H1 (cell line): ENCODE results near the gene PARS2. TPM values are rescaled to one million over a fixed set of nuclear protein-coding genes. Genes with fewer than 3 reads are reported as not detected.

Experiments used
- CTCF ChIA-PET: fragments of 300-600 bp; sonication (Branson Sonifier 250); formaldehyde crosslinking; loops from one replicate; lab custom pipeline; 2021; ENCODE audit not compliant: partially characterized antibody; lab: Charles Lee
- POLR2A ChIA-PET: fragments of 300-600 bp; sonication (Branson Sonifier 250); formaldehyde crosslinking; loops from one replicate; lab custom pipeline; 2021; ENCODE audit warnings: inconsistent platforms; ENCODE audit not compliant: partially characterized antibody; lab: Charles Lee
- DNase-seq, 2 experiments: peaks; one replicate each; pipeline versions ENCODE4 v3.0.0 to v3.0.0-alpha.2; 2010 to 2022; ENCODE audit warnings: low spot score in 2 of 2, low read depth in 1 of 2, mixed read lengths in 1 of 2
- FAIRE-seq: peaks from 2 replicates; lab custom pipeline; 2011; peaks lifted over from hg19 to GRCh38; lab: Jason Lieb, UNC
- H2AFZ ChIP-seq: 2 replicates; pipeline ENCODE4 v1.8.1; 2012; ENCODE audit warnings: low read length, inconsistent platforms
- H2AK5ac ChIP-seq: 2 replicates; pipeline ENCODE4 v1.6.1; 2013; ENCODE audit warnings: low read depth, low read length
- H2BK120ac ChIP-seq: replicated peaks from 2 replicates; pipeline ENCODE3; 2013; ENCODE audit warnings: low read depth, low read length, inconsistent platforms
- H2BK12ac ChIP-seq: 2 replicates; pipeline ENCODE4 v1.6.1; 2013; ENCODE audit warnings: low read depth, low read length
- H2BK15ac ChIP-seq: 2 replicates; pipeline ENCODE4 v1.6.1; 2013; ENCODE audit warnings: low read length
- H2BK20ac ChIP-seq: 2 replicates; pipeline ENCODE4 v1.6.1; 2013; ENCODE audit warnings: low read length
- H2BK5ac ChIP-seq: 2 replicates; pipeline ENCODE4 v1.6.1; 2013; ENCODE audit warnings: low read depth, low read length
- H3K14ac ChIP-seq: 2 replicates; pipeline ENCODE4 v1.6.1; 2013; ENCODE audit warnings: inconsistent platforms; ENCODE audit not compliant: insufficient read length
- H3K18ac ChIP-seq: 2 replicates; pipeline ENCODE4 v1.6.1; 2013; ENCODE audit warnings: low read length; ENCODE audit errors: extremely low read depth
- H3K23ac ChIP-seq: 2 replicates; pipeline ENCODE4 v1.6.1; 2013; ENCODE audit warnings: inconsistent platforms; ENCODE audit not compliant: insufficient read length
- H3K23me2 ChIP-seq: 2 replicates; pipeline ENCODE4 v1.6.1; 2013; ENCODE audit warnings: low read depth, low read length
- H3K27ac ChIP-seq: 2 replicates; pipeline ENCODE4 v1.6.1; 2011; ENCODE audit warnings: low read depth, low read length, inconsistent platforms
- H3K27me3 ChIP-seq, 4 experiments: replicated peaks in 1 of 4; 1 replicate in 1 of 4; 2 replicates in 3 of 4; pipeline versions ENCODE4 v1.6.1 to v1.8.1; 2011 to 2013; ENCODE audit warnings: low read length in 3 of 4, mild to moderate bottlenecking in 3 of 4, inconsistent platforms in 2 of 4, mixed read lengths in 2 of 4, moderate library complexity in 1 of 4; ENCODE audit not compliant: control insufficient read depth in 3 of 4, insufficient read depth in 3 of 4; ENCODE audit errors: extremely low read depth in 1 of 4
- H3K36me3 ChIP-seq, 4 experiments: 2 replicates each; pipeline versions ENCODE4 v1.6.1 to v1.8.1; 2011 to 2013; ENCODE audit warnings: mild to moderate bottlenecking in 4 of 4, low read length in 3 of 4, moderate library complexity in 2 of 4, control low read depth in 1 of 4, inconsistent platforms in 1 of 4; ENCODE audit not compliant: insufficient read depth in 4 of 4, control insufficient read depth in 2 of 4
- H3K4ac ChIP-seq: replicated peaks from 2 replicates; pipeline ENCODE3; 2013; ENCODE audit warnings: low read length, low read depth, mixed read lengths, inconsistent platforms; ENCODE audit not compliant: insufficient read length
- H3K4me1 ChIP-seq, 4 experiments: replicated peaks in 1 of 4; 1 replicate in 1 of 4; 2 replicates in 3 of 4; pipeline versions ENCODE4 v1.6.1 to v1.8.1; 2011 to 2013; ENCODE audit warnings: low read length in 3 of 4, inconsistent platforms in 2 of 4, mixed read lengths in 1 of 4; ENCODE audit not compliant: insufficient read depth in 4 of 4, control insufficient read depth in 3 of 4
- H3K4me2 ChIP-seq, 2 experiments: 2 replicates each; pipeline versions ENCODE4 v1.6.1 to v1.8.1; 2011 to 2013; ENCODE audit warnings: low read depth in 2 of 2, low read length in 2 of 2, control low read depth in 1 of 2, inconsistent platforms in 1 of 2, mild to moderate bottlenecking in 1 of 2; ENCODE audit not compliant: insufficient read depth in 1 of 2
- H3K4me3 ChIP-seq, 4 experiments: fragments of 200-600, 300-600 bp in 1 of 4; sonication (generic), shearing (Covaris generic), sonication (Bioruptor Twin) in 1 of 4; 2 replicates each; pipeline versions ENCODE4 v1.5.1 to v1.8.1; 2011 to 2016; ENCODE audit warnings: low read length in 4 of 4, low read depth in 3 of 4, control low read depth in 2 of 4, inconsistent platforms in 2 of 4, mild to moderate bottlenecking in 2 of 4, mixed read lengths in 1 of 4, moderate library complexity in 1 of 4; ENCODE audit not compliant: insufficient read depth in 2 of 4; ENCODE audit errors: extremely low read depth in 1 of 4
- H3K56ac ChIP-seq: replicated peaks from 2 replicates; pipeline ENCODE3; 2013; ENCODE audit warnings: low read depth, mild to moderate bottlenecking, mixed read lengths, low read length, inconsistent platforms; ENCODE audit not compliant: insufficient read length
- H3K79me1 ChIP-seq: 2 replicates; pipeline ENCODE4 v1.6.1; 2013; ENCODE audit warnings: low read depth, low read length, control low read depth
- H3K79me2 ChIP-seq, 2 experiments: 2 replicates each; pipeline versions ENCODE4 v1.6.1 to v1.8.1; 2012 to 2013; ENCODE audit warnings: low read length in 2 of 2, mild to moderate bottlenecking in 2 of 2, inconsistent platforms in 1 of 2; ENCODE audit not compliant: insufficient read depth in 2 of 2, control insufficient read depth in 1 of 2
- H3K9ac ChIP-seq, 4 experiments: replicated peaks in 1 of 4; 1 replicate in 1 of 4; 2 replicates in 3 of 4; pipeline versions ENCODE4 v1.6.1 to v1.8.1; 2011 to 2013; ENCODE audit warnings: low read depth in 3 of 4, low read length in 3 of 4, control low read depth in 2 of 4, mild to moderate bottlenecking in 2 of 4, moderate library complexity in 2 of 4, inconsistent platforms in 1 of 4; ENCODE audit errors: extremely low read depth in 1 of 4
- H3K9me3 ChIP-seq, 2 experiments: 2 replicates each; pipeline versions ENCODE4 v1.6.1 to v1.8.1; 2012 to 2013; ENCODE audit warnings: mild to moderate bottlenecking in 2 of 2, moderate library complexity in 2 of 2, control low read depth in 1 of 2, inconsistent platforms in 1 of 2, low read depth in 1 of 2, low read length in 1 of 2, mixed read lengths in 1 of 2; ENCODE audit not compliant: insufficient read depth in 2 of 2
- H4K20me1 ChIP-seq, 2 experiments: replicated peaks in 1 of 2; 2 replicates each; pipeline versions ENCODE3 to v1.8.1; 2011 to 2013; ENCODE audit warnings: inconsistent platforms in 2 of 2, low read length in 2 of 2, mild to moderate bottlenecking in 1 of 2; ENCODE audit not compliant: insufficient read depth in 2 of 2, control insufficient read depth in 1 of 2
- H4K5ac ChIP-seq: 2 replicates; pipeline ENCODE4 v1.6.1; 2013; ENCODE audit warnings: low read length, low read depth, mixed read lengths, inconsistent platforms; ENCODE audit not compliant: insufficient read length
- H4K8ac ChIP-seq: 2 replicates; pipeline ENCODE4 v1.8.0; 2013; ENCODE audit warnings: mild to moderate bottlenecking, moderate library complexity, low read length, inconsistent platforms; ENCODE audit not compliant: insufficient read depth; ENCODE audit errors: extremely low read depth
- H4K91ac ChIP-seq: replicated peaks from 2 replicates; pipeline ENCODE3; 2013; ENCODE audit warnings: low read length, mixed read lengths, inconsistent platforms; ENCODE audit not compliant: insufficient read length
- BRCA1 ChIP-seq: IDR thresholded peaks from 2 replicates; pipeline ENCODE4 v1.6.1; 2012; ENCODE audit warnings: low read depth, low read length, improper control_type of control experiment
- EP300 ChIP-seq, 2 experiments: IDR thresholded peaks; 1 replicate in 1 of 2; 2 replicates in 1 of 2; pipeline ENCODE4 v1.6.1; 2011 to 2012; ENCODE audit warnings: low read depth in 2 of 2, low read length in 2 of 2, mild to moderate bottlenecking in 2 of 2, borderline replicate concordance in 1 of 2, inconsistent platforms in 1 of 2, moderate library complexity in 1 of 2
- EZH2 ChIP-seq: fragments of 200-600 bp; sonication (generic); IDR thresholded peaks from 2 replicates; pipeline ENCODE4 v1.7.1; 2012; ENCODE audit warnings: low read depth, mild to moderate bottlenecking, moderate library complexity, low read length, inconsistent platforms; ENCODE audit not compliant: severe bottlenecking
- TEAD4 ChIP-seq: IDR thresholded peaks from 2 replicates; pipeline ENCODE4 v1.6.1; 2012; ENCODE audit warnings: low read depth, low read length, inconsistent platforms, mixed read lengths
- YY1 ChIP-seq: IDR thresholded peaks from 2 replicates; pipeline ENCODE4 v1.6.1; 2011; ENCODE audit warnings: low read depth, mild to moderate bottlenecking, low read length
- WGBS, 2 experiments: shearing (Covaris generic) in 1 of 2; methylation state at CpG; one replicate each; pipeline versions ENCODE4 v1.1.6 to v1.1.7; 2013 to 2015; ENCODE audit warnings: low lambda C conversion rate in 2 of 2, mixed read lengths in 2 of 2, inconsistent platforms in 1 of 2, low coverage in 1 of 2, missing lambda C conversion rate in 1 of 2; ENCODE audit not compliant: insufficient replicate concordance in 2 of 2, insufficient coverage in 1 of 2, insufficient read length in 1 of 2; ENCODE audit errors: extremely low coverage in 1 of 2, missing lambda C conversion rate in 1 of 2; 5-methylcytosine and 5-hydroxymethylcytosine counted together
- polyA plus RNA-seq, 7 experiments: library from polyadenylated mRNA; depleted of rRNA in 3 of 7; stranded (reverse) in 5 of 7; unstranded in 2 of 7; fragments of >200 nt in 5 of 7; fragments of 200-250 nt in 2 of 7; gene quantifications; 1 replicate in 5 of 7; 2 replicates in 1 of 7; 4 replicates in 1 of 7; pipeline versions ENCODE4 v1.2.1 to v1.2.3, GENCODE V29; 2011 to 2013; ENCODE audit warnings: missing spikeins in 2 of 7, mixed read lengths in 2 of 7
- total RNA-seq: library from RNA; stranded (reverse); fragmentation: NEBNext Ultra II Directional; extraction: Animal tissue kit (Norgen Biotek cat#: 25700); gene quantifications from 2 replicates; pipeline ENCODE4 v1.2.1, GENCODE V29; 2021

The PARS2 gene
- total and polyA plus RNA-seq, 2 of the 8 experiments (the other 6 are each of a cell fraction or from before 2014, with no cell fraction given), result 8.9 to 10.0 TPM

DNA sequence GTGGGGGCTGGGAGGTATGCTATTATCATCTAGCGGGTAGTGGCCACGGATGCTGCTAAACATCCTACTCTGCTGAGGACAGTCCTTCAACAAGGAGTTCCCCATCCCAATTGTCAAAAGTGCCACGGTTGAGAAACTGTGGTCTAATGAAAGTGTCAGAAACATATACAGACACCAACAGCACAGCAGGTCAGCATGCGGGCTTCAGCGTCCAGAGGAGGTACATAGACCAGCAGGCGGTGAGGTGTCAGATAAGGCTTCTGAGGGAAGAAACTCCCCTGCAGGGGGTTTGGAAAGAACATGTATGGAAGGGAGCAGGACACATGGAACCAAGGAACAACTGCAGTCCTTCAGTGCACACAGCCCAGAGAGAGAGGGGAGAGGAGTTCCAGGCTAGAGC is 53.5 kb downstream of the PARS2 start:
- Histone ChIP-seq H3K79me2 (no peaks in the 10 kb centered on the region), H2BK12ac (no peak overlapping the region), H3K27me3 (peaks cover 0 to 9% (median 4%) of the 10 kb centered on the region in 4 experiments; a peak in 4 of 7 replicates), H3K23me2 (peaks cover 2% of the 10 kb centered on the region; the same call in 1 of the 2 replicates), H3K14ac (no peak overlapping the region), H3K4ac (no peak overlapping the region), H3K9ac (no peak overlapping the region), H4K8ac (no peak overlapping the region), H3K36me3 (no peaks in the 10 kb centered on the region), H3K4me3 (no peak overlapping the region), H2AFZ (no peak overlapping the region), H3K23ac (no peak overlapping the region), H2BK20ac (no peak overlapping the region), H2BK15ac (no peak overlapping the region), H4K91ac (no peak overlapping the region), H3K9me3 (no peaks in the 10 kb centered on the region), H3K18ac (no peak overlapping the region), H4K5ac (no peak overlapping the region), H2BK5ac (no peak overlapping the region), H3K27ac (no peak overlapping the region), H4K20me1 (no peaks in the 10 kb centered on the region), H3K79me1 (no peaks in the 10 kb centered on the region), H2AK5ac (no peak overlapping the region), H3K4me2 (no peak overlapping the region), H3K56ac (no peak overlapping the region), H3K4me1 (no peaks in the 10 kb centered on the region; a peak in 1 of 7 replicates), H2BK120ac (no peak overlapping the region)
- CTCF ChIA-PET, result no interaction called here
- FAIRE-seq (no peak), DNase-seq (no peak)
- POLR2A ChIA-PET, result no interaction called here
- 78% methylated on average over 6 of the region's 6 CpGs; no CpG with 5 or more reads in 1 of the 2 experiments for WGBS, 2 experiments
- no peak for TF ChIP-seq EZH2
- no peak for TF ChIP-seq TEAD4
- TF ChIP-seq YY1, result no peak
- TF ChIP-seq BRCA1, result no peak
- TF ChIP-seq EP300 (IDR thresholded peaks at IDR 0.05; ENCODE audit: borderline replicate concordance in 1 of 2, low read depth in 2 of 2, low read length in 2 of 2), result no peak
